BJ (cell line): Measurements from ENCODE around the gene COG5. TPM values are rescaled to one million over a fixed set of nuclear protein-coding genes. Genes with fewer than 3 reads are reported as not detected.

ENCODE experiments used
- CTCF ChIA-PET: fragments of 350-600 bp; formaldehyde crosslinking; extraction: SDS; loops from one replicate; lab custom pipeline; 2021; ENCODE audit warnings: antibody characterized with exemption, inconsistent platforms; lab: Yijun Ruan, JAX
- POLR2A ChIA-PET: fragments of 300-600 bp; sonication (Branson Sonifier 250); formaldehyde crosslinking; extraction: SDS; loops from one replicate; lab custom pipeline; 2021; ENCODE audit warnings: antibody characterized with exemption; lab: Charles Lee
- DNase-seq: peaks from one replicate; pipeline ENCODE4 v3.0.0-alpha.2; 2011; ENCODE audit warnings: low read depth
- H3K27me3 ChIP-seq: 2 replicates; pipeline ENCODE4 v1.6.0; 2011; ENCODE audit warnings: low read length; ENCODE audit not compliant: control insufficient read depth, insufficient read depth
- H3K36me3 ChIP-seq: 2 replicates; pipeline ENCODE4 v1.5.1; 2011; ENCODE audit warnings: low read length; ENCODE audit not compliant: control insufficient read depth, insufficient read depth
- H3K4me3 ChIP-seq: 2 replicates; pipeline ENCODE4 v1.5.1; 2011; ENCODE audit warnings: low read depth, mild to moderate bottlenecking, control low read depth, low read length
- polyA plus RNA-seq: library from polyadenylated mRNA; depleted of rRNA; stranded (reverse); fragments of >200 nt; gene quantifications from 2 replicates; pipeline ENCODE4 v1.2.3, GENCODE V29; 2011
- TF ChIP-seq, protein P1 (sequence below): IDR thresholded peaks from 2 replicates; pipeline ENCODE4 v1.5.1; 2011; ENCODE audit warnings: low read depth, mild to moderate bottlenecking, control low read depth, inconsistent platforms, low read length, moderate library complexity; ENCODE audit not compliant: insufficient read depth

Gene COG5
- polyA plus RNA-seq, 1 experiment: 20.5 TPM

DNA sequence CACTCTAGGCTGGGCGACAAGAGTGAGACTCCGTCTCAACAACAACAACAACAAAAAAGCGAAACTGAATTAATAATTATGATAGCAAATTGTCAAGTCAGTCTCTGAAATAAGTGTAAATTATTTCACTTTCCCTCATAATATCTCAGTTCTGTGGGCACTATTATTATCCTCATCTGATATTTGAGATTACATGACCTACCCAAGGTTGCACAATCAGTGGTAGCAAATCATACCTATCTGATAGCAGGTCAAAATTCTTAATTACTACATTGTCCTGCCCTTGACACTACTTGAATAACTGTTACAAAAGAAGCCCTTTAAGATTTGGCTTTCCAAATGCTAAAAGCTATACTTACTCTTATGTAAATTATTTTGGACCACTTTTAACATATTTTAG lies 209.1 kb downstream of the COG5 start:
- ChIA-PET POLR2A (no interaction called here), CTCF (interaction anchor here (1.4 to 1.8 kb wide), 2 partner anchors 10 to 12 kb away, joined by 3 to 4 read pairs; no protein-coding TSS in a partner anchor)
- DNase-seq: no peak
- Histone ChIP-seq H3K4me3 (no peak overlapping the region), H3K36me3 (no peaks in the 10 kb centered on the region), H3K27me3 (no peaks in the 10 kb centered on the region)
- TF ChIP-seq, protein P1, sequence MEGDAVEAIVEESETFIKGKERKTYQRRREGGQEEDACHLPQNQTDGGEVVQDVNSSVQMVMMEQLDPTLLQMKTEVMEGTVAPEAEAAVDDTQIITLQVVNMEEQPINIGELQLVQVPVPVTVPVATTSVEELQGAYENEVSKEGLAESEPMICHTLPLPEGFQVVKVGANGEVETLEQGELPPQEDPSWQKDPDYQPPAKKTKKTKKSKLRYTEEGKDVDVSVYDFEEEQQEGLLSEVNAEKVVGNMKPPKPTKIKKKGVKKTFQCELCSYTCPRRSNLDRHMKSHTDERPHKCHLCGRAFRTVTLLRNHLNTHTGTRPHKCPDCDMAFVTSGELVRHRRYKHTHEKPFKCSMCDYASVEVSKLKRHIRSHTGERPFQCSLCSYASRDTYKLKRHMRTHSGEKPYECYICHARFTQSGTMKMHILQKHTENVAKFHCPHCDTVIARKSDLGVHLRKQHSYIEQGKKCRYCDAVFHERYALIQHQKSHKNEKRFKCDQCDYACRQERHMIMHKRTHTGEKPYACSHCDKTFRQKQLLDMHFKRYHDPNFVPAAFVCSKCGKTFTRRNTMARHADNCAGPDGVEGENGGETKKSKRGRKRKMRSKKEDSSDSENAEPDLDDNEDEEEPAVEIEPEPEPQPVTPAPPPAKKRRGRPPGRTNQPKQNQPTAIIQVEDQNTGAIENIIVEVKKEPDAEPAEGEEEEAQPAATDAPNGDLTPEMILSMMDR: no peak

DNA sequence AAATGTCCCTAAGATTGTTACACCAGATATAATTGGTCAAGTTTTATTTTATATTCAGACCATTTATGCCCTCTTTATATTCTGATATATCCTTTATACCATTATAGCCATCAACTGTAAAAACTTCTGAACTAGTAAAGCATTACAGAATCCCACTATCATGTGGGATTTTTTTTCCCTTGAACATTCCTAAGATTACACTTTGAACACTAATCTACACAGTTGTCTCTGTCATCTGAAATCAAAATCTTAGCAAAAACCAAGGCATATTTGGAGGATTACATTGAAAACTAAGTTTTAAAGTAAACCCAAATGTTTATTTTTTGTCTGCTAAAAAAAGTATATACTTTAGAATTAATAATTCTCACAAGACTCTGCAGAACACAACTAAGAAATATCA lies 210.0 kb downstream of the COG5 start:
- CTCF ChIA-PET: no interaction called here
- no peaks in the 10 kb centered on the region for H3K36me3 ChIP-seq
- POLR2A ChIA-PET: no interaction called here
- DNase-seq: no peak
- TF ChIP-seq, protein P1: no peak
- H3K4me3 ChIP-seq: no peak overlapping the region
- H3K27me3 ChIP-seq: no peaks in the 10 kb centered on the region

DNA sequence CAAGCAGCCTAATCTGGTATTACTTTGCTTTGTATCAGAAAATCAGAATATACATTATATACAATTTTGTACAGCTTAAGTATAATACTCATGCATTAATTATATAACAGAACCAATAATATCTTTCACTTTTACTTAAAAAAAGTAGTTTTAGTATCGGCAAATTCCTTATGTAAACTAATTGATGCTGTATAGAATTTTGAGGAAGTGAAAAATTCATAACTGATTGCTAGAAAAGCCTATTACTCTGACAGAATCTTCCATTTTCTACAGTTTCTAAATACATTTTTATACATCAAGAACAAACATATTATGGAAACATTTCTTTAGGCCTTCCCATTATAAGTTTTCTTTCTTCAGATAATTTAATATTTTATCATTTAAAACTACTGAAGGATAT lies 217.8 kb downstream of the COG5 start:
- CTCF ChIA-PET: no interaction called here
- Histone ChIP-seq H3K36me3 (no peaks in the 10 kb centered on the region), H3K4me3 (no peak overlapping the region), H3K27me3 (no peaks in the 10 kb centered on the region)
- DNase-seq: no peak
- TF ChIP-seq, protein P1: no peak
- POLR2A ChIA-PET: no interaction called here

DNA sequence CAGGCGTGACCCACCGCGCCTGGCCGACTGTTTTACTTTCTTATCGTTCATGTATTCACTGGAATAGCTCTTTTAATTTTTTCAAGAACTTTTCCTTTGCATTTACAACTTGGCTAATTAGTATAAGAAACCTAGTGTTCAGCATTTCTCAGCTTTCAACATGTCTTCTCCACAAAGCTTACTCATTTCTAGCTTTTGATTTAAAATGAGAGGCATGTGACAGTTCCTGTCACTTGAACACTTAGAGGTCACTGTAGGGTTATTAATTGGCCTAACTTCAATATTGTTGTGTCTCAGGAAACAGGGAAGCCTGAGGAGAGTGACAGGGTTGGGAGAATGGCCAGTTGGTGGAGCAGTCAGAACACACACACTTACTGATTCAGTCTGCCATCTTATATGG lies 218.9 kb downstream of the COG5 start:
- CTCF ChIA-PET: no interaction called here
- DNase-seq: no peak
- TF ChIP-seq, protein P1: no peak
- Histone ChIP-seq H3K4me3 (no peak overlapping the region), H3K27me3 (no peaks in the 10 kb centered on the region), H3K36me3 (no peaks in the 10 kb centered on the region)
- POLR2A ChIA-PET: no interaction called here

DNA sequence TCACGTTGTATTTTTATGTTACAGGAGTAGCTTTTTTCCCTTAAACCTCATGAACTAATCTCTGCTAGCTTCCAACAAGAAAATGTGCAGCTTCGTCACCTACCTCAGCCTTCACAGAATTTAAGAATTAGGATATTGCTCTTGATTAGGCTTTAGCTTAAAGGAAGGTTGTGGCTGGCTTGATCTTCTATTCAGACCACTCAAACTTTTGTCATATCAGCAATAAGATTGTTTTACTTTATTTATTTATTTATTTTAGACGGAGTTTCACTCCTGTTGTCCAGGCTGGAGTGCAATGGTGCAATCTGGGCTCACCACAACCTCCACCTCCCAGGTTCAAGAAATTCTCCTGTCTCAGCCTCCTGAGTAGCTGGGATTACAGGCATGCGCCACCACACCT lies 219.4 kb downstream of the COG5 start:
- TF ChIP-seq, protein P1: no peak
- Histone ChIP-seq H3K36me3 (no peaks in the 10 kb centered on the region), H3K4me3 (no peak overlapping the region), H3K27me3 (no peaks in the 10 kb centered on the region)
- no peak for DNase-seq
- ChIA-PET CTCF (interaction anchor here (0.6 kb wide), 1 partner anchor 800 kb away, joined by 3 read pairs; no protein-coding TSS in a partner anchor), POLR2A (no interaction called here)
